Measurements from ENCODE around the gene C14orf119.

C14orf119 gene

DNA sequence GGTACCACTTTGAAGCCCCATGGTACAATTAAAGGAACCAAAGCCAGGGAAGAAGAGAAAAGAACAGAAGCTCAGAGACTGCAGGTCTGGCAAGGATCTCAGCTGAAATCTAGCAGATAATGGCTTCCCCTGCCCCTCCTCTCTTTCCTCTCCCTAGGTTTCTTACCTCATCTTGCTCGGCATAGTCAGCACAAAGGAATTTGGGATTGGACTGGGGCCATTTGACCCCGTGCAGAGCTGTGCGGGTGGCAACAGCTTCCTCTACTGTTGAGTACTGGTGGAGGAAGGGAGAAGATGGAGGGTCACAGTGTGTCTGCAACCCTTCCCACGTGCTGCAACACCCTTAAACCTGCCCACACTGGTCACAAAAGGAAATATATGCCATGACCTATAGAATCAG is 33.3 kb upstream of the C14orf119 start:
- no peak for DNase-seq

DNA sequence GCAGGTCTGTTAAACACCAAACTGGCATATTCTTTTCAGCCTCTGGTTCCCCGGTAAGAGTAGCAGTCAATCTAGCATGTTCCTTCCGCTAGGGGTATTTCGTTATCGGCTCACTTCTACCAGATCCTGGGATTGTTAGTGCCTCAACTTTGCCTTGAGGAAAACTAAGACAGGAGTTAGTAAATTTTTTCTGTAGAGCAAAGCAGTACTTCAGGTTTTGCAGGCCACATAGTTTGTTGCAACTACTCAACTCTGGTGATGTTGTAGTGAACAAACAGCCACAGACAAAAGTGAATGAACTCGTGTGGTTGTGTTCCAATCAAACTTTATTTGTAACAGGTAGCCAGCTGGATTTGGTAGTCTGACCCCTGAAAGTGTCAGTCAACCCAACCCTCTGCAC is 31.7 kb upstream of the C14orf119 start:
- no peak for DNase-seq

DNA sequence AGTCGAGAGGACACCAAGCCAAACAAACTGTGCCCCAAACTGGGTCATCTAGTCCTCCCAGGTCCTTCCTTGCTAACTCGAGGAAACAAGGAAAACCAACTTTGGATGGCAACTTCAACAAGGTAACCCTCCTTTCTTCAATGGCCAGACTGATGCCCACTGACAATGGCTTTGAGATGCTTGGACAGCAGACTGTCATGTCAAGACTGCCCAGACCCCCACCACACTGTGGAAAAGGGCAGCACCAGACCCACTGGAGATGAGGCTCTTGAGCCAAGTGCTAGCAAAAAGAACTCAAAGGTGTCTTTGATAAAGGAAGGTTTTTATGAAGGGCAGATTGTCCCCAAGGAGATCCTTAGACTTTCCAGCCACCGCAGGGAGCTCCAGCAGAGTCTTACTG is 28.9 kb upstream of the C14orf119 start:
- no peak for DNase-seq

DNA sequence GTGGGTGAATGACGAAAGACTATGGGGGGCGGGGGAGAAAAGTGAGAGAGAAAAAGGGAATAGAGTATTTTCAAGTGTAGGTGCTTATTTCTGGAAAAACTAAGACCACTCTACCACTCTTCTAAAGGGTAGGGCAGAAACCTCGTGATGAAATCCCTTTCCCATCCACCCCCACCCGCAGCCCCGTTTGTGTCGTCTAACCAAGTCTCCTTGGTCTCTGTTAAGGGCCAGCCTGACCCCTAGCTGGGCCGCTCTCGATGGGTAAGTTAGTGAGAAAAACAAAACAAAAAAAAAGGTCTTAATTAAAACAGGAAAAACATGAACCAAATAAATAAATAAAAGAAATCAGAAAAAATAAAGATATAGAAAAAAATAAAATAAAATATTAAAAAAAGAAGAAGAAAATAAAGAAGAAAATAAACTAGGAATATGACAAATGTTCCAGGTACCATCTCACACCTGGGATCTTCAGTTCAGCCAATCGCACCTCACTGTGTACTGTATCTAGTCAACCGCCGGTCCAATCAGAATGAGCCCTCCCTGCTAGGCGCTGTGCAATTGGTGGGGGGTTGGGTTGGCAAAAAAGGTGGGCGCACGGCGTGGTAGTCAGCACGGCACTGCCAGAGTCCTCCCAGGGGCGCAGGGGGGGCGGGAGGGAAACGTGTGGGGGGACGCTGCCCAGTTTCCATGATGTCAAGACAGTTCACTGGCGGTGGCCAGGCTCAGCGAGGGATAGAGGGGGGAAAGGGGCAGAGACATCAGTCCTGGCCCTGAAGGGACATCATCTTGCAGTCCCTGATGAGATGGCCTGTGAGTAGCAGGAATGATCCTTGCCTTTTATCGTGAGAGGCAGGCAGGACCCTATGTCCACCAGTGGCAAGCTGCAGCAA is 28.2 kb upstream of the C14orf119 start:
- DNase-seq: no peak

DNA sequence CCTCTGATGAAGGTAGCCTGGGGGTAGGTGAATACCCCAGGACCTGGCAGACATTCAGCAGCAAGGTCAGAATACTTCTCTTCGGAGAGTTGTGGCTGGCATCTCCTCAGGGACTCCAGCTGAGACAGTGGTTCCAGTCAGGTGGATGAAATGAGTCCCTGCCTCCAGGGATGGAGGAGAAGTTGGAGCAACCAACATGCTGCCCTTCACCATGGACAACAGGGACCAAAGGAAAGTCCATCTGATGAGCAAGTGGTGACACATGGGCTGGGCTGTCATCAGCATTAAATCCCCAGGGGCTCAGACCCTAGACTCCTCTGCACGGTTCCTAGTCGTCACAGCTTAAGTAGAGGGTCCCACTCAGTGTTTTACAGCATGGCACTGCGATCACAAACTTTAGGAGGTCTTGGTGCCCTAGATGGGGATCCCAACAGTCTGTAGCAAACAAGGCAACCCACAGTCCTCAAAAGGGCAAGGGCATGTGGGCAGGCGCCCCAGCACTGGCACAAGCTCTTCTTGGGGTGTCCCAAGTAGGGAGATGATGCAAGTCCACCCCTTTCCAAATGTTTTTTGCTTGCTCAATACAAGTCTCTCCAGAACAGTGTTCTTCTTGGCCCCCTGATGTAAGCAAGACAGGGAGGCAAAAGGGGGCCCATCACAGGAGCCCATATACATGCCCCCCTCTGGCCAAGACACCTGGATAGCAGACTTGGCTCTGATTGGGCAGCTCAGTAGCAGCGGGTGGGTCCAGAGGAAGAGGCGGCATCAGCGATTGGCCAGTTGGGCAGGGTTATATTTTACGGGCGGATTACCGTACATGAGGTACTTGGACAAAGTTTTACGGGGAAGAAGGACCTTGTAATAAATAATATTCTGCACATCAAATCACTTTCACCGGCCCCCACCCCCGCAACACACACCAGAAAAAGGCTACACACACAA is 27.2 kb upstream of the C14orf119 start:
- no peak for DNase-seq

DNA sequence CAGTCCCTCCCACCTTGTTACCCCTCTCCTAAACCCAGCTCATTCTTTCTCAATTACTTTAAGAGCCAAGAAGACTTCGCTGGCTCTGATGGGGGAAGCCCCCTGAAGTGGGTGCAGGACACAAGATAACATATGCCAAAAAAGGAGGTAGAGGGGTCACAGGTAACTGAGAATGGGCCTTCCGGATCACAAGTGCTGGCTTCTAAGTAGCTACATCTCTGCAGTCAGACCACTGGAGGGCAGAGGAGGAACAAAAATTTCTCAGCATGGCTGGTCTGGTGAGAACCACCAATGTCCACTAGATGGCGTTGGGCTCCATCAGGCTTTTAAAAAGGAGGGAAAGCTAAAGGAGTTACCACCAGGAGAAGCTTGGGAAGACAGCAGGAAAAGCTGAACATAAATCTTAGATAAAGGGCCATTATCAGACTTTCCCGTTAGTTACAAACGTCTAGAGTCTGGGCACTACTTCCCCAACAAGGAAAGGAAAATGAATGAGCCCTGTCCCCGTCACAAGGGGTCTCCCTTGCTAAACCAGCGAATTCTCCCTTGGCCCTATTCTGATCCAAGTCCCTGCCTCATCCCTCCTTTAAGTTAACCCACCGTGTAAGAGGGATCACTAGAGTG is 26.4 kb upstream of the C14orf119 start:
- peak; percentile 54 for DNase-seq

DNA sequence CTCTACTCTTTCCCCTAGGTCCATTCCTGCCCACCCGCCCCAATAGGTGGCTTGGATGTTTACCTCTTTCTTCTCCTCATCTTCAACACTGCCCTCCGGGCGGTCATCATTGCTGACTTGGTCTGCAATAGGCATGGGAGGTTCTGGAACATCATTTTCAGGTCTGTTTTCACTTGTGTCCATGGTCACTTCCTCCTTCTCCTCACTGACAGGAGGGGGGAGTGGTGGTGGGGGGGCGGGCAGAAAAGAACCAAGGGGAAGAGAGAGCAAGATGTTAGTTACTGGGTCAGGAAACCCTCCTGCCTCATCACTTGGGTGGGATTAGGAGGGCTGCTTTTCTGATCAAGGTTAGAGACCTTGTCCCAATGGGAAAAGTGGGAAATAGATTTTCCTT is 25.9 kb upstream of the C14orf119 start:
- no peak for DNase-seq

DNA sequence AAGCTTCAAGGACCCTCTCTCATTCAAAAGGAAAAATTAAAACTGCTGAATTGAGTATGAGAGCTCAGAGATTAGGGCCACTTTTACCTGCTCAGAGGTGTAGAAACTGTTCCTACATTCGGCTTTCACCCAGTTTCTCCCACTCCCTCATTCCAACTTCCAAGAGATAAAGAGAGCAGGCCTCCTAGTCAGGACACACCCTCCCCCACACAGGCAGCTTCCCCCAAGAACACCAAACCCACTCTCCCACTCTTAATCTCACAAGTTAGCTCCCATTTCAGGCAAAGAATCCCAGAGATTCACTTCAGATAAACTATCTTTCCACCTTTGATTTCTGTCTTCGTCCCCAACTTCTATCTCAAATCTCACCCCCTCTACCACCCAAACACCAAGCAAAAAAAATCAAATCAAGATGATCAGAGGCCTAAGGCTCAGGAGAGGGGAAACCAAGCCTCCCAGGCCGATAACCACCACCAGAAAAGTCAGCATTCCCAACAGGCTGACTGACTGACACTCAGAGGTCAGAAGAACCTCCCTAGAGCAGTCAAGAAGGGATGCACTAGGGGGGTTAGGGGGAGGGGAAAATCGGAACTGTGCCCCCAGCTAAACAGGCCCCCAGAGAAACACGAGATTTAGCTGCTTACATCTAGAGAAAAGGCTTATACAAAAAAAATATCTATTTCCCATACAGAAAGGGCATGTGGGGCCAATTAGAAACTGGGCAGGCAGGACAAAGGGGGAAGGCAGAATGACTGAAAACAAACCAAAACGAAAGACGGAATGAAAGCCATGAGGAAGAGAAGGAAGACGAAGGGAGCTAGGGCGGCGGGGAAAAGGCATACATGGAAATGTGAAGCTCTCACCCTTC is 24.8 kb upstream of the C14orf119 start:
- no peak for DNase-seq

DNA sequence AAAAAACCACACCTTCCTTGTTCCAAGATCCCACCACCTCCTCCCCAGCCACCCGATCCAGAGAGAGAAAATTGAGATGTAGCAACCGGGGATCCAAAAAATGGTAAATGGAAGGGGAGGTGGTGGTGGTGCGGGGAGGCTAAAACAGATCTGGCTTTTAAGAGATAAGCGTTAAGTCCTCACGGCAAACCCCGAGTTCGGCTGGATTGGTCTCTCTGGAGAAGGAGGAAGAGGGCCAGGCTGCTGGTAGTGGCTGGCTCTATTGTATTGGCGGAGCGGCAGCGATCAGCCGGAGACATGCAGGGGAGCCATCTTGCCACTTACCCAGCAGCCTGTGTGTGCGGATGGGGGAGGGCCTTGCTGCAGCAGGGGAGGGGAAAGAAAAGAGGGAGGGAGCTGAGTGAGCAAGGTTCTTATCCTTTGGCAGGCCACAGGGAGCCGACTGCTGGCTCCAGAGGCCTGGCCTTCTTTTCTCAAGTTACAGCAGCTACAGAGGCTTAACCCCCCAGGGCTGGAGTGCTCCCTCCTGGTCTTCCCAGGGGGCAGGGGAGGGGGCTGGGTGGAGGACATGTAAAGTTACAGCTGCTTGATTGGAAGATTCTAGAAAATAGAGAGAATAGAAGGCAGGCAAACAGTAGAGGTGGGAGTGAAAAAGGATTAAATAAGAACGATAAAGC is 23.9 kb upstream of the C14orf119 start:
- peak; percentile 67 for DNase-seq

DNA sequence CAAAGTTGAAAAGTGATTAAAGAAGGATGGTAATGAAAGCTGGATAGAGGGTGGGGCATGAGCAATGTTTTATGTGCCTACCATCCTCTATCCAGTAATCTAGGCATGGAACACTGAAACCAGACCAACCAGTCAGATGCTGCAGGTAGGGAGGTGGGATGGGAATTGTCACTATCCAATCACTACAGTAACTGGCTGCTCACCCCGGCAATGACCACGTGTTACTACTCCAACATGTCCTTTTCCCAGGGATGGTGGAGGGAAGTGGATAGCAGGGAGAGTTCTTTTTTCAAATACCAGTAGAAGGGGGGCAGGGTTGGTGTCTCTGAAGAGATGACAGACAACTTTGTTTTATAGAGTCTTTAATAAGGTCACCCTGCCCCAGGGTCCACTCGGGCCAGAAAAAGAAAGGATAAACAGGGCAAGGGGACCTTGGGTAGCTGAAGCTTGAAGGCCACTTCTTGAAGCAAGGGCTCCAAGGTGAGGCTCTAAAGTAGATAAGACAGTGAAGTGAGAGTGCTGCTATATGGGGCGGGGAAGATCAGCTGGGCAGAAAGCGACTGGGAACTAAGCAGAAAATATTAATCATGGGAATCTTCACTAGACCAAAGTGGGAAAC is 23.3 kb upstream of the C14orf119 start:
- DNase-seq: no peak

DNA sequence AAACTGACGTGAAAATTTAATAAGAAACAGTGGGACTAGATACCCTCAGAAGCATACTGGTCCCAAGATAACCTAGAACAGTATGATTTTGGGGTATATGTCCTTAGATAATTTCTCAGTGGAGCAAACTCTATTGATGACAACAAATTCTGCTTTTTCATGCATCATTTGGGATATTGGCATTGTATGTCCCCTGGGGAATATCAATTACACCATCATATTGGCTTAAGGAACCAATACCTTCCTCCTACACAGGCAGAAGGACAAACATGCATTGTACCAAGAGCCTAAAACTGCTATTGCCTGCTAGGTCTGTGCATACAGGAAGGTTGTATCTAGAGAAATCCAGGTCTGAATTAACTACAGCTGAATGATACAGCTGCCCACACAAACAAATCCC is 20.4 kb upstream of the C14orf119 start:
- no peak for DNase-seq

DNA sequence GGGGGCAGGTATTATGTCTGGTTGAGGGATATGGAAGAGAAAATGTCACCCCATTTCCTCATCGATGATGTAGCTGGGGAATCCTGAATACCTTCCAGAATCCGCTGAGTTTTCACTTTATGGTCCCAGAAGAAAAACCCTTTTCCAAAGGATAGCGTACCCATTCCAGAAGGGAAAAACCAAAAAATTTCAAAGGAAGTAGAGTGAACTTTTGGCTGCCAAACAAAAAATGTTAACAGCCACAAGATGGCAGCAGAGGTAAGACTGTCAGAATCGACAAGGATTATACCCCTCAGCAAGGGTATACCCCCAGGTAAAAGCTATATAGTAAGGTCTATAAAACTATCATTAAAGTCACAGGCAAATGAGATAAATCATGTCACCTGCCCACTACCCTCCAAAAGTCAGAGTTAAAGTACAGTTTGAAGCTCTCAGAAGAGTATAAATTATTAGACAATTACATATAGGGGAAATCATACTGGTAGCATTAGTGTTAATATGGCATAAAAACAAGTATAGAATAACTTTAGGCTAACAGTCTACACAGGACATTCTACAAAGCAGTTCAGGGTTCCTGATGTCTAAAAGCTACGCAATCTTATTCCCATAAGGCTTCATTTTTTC is 18.4 kb upstream of the C14orf119 start:
- DNase-seq: no peak

DNA sequence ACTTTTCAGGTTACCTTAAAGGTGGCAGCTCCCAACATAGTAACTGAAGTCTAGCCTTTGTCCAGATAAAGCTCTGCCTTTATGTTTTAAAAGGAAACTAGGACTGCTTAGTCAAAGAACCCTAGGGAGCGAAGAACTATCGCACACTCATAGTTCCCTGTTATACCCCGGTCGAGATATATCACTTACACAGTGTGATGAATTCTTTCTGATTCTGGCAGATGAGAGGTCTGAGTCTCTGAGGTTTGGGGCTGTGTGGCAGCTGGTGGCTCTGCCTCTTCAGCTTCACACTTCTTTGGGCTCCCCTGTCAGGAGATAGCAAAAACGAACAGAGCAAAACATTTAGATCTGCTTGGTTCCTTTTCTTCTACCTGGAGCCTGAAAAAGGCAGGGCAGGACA is 17.3 kb upstream of the C14orf119 start:
- no peak for DNase-seq

DNA sequence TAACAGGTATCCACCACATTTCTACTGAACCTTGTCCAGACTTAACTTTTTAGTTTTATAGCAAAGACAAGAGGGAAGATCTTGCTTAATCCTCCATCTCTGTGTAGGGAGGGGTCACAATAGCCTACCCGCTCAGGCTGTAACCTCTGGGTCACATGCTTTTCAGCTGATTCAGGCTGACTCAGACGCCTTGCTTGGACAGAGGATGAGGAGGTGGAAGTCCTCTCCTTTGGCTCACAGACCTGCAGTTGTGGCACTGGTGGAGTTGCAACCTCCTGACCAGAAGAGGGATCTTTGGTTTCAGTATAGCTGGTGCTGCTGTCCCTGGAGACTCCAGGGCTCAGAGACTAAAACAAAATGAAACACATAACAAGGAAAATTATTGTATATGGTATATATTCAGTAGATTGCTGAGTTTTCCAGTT is 16.6 kb upstream of the C14orf119 start:
- DNase-seq: no peak

DNA sequence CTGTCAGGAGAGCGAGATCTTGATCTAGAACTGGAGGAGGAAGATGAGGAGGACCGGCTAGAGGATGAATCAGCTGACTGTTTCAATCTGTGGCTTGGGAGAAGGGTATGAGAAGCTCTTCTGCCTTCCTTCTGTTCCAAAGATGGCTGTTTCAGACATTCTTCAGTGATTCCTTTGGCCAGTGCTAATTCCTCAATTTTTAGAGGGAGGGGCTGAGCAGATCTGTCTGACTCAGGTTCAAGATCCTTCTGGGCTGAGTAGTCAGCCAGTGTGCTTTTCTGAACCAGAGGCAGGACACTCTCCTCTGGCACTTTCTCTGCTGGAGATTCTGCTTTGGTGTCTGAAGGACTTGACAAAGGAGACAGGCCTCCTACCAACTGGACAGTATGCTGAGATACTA is 15.6 kb upstream of the C14orf119 start:
- DNase-seq: no peak

DNA sequence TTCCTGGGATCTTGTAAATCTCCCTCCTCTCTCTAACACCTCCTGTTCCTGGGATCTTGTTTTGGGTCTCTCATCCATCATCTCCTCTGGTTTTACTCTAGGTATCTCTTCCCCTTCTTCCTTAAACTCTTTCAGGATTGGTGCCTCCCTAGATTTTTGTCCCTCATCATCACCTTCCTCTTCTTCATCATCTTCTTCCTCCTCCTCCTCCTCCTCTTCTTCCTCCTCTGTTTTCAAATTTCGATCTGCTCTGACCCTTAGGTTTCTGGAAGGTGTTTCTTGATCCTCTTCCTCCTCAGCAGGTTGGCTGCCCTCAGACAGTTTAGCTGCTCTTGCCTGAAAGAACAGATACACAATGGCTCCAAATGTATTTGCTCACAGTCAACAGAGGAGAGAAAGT is 14.8 kb upstream of the C14orf119 start:
- DNase-seq: no peak

DNA sequence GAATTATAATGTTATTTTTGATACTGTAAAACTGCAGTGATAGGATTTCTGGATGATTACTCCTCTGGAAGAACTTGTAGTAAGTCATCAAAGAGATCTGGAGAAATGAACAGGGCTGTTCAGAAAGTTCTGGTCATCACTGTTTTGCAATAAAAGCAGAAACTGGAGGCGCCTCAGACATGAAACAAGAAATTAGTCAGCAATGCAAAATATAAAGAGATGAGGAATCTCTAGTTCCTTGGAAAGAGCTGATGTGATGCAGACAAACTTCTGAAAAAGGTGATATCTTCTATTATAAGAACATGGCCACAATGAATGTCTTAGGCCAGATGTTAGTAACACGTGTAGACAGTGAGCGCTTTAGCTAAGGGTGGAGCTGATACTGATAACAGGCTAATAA is 9.8 kb upstream of the C14orf119 start:
- DNase-seq: no peak

DNA sequence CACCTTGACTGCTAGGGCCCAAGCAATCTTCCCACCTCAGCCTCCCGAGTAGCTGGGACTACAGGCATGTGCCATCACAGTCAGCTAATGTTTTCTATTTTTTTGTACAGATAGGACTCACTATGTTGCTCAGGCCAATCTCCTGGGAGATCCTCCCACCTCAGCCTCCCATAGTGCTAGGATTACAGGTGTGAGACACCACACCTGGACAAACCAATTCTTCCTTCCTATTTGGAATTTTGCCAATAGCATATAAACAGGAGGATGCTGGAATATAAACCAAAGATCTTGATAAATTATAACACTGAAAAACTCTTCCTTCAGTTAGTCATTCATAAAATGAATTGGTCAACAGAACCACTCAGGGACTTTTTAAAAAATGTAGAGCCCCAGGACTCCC is 8.7 kb upstream of the C14orf119 start:
- no peak for DNase-seq

DNA sequence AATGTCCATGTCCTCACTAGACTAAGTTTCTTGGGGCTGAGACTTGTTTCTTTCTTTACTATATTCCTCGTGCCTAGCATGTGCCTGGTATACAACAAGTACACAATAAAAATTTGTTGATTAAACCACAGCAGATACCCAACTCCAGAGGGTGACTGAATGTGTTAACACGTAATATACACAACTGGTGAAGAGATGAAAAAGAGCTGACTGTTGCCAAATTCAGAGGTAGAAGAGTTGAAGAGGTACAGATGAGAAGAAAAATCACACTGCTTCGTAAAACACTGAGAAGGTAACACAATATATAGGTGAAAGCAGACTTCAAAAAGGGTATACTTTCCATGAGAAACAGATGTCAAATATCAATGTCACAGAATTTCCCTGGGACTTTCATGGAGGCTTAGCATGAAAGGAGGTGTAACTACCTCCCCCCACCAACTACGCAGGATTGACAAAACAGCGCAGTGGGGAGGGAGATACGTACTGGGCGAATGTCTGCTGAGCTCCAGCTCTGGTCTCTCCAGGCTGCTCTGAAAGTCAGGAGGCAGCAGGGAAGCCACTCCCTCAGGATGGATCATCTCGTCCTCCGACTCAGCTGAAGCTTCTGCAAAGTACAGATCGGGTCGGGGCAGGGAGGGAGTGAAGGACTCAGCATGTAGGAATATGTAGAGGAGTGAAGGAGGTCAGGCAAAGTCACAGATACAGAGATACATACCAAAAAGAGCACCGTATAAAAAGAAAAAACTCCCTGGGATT is 5.6 kb upstream of the C14orf119 start:
- no peak for DNase-seq

DNA sequence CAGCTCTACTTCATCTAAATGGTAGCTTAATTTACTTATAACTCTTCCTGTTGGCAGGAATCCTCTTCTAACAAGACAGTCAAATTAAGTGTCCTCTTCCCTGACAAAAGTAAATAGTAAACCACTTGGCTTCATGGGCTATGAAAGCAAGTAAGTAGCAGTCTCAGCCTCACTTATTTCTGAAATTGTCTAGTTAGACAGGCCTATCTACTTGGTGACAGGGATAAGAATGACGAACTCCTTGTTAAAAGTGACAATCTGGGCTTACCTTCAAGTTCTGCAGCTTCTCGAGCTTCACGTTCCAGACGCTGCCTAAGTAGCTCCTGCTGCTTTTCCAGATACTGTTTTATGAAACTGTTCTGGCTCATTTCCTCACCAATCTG is 5.1 kb upstream of the C14orf119 start:
- DNase-seq: no peak
